SK-N-SH (cell line): ENCODE data around the gene TBC1D10B. TPM values are rescaled to one million over a fixed set of nuclear protein-coding genes. Genes with fewer than 3 reads are reported as not detected.

ENCODE experiments used
- CTCF ChIA-PET: fragments of 300-600, 350-600 bp; formaldehyde crosslinking; extraction: SDS; loops from one replicate; lab custom pipeline; 2021; lab: Yijun Ruan, JAX
- POLR2A ChIA-PET: fragments of 350-600 bp; sonication (Branson Sonifier 250); formaldehyde crosslinking; extraction: SDS; loops from one replicate; lab custom pipeline; 2020; ENCODE audit warnings: antibody characterized with exemption, inconsistent platforms; lab: Yijun Ruan, JAX
- DNase-seq: peaks from one replicate; pipeline ENCODE4 v3.0.0; 2012
- H2AFZ ChIP-seq: fragments of 200-600 bp; sonication (generic); 2 replicates; pipeline ENCODE4 v1.8.1; 2016; ENCODE audit warnings: antibody characterized with exemption, mild to moderate bottlenecking, low read depth
- H3F3A ChIP-seq: fragments of 200-600 bp; sonication (generic); replicated peaks from 2 replicates; pipeline ENCODE3; 2016; ENCODE audit warnings: antibody characterized with exemption, mild to moderate bottlenecking; ENCODE audit not compliant: insufficient read depth
- H3K27ac ChIP-seq, 2 experiments: fragments of 200-500 bp in 1 of 2; fragments of 200-600 bp in 1 of 2; sonication (Bioruptor generic) in 1 of 2; sonication (generic), shearing (Covaris generic) in 1 of 2; 2 replicates each; pipeline versions ENCODE4 v1.5.1 to v1.6.1; 2014 to 2016; ENCODE audit warnings: low read depth in 2 of 2, inconsistent platforms in 1 of 2, low read length in 1 of 2, mild to moderate bottlenecking in 1 of 2, mixed read lengths in 1 of 2
- H3K27me3 ChIP-seq: fragments of 200-600 bp; sonication (generic), shearing (Covaris generic); 2 replicates; pipeline ENCODE4 v1.6.1; 2016; ENCODE audit warnings: mixed run types; ENCODE audit not compliant: insufficient read depth
- H3K36me3 ChIP-seq, 2 experiments: fragments of 200-500 bp in 1 of 2; fragments of 200-600 bp in 1 of 2; sonication (Bioruptor generic) in 1 of 2; sonication (generic) in 1 of 2; replicated peaks in 1 of 2; 2 replicates each; pipeline versions ENCODE3 to v1.5.1; 2014 to 2016; ENCODE audit warnings: low read length in 1 of 2, mild to moderate bottlenecking in 1 of 2; ENCODE audit not compliant: insufficient read depth in 2 of 2, control insufficient read depth in 1 of 2
- H3K4me1 ChIP-seq, 2 experiments: fragments of 200-500 bp in 1 of 2; fragments of 200-600 bp in 1 of 2; sonication (Bioruptor generic) in 1 of 2; sonication (generic), shearing (Covaris generic) in 1 of 2; 2 replicates each; pipeline versions ENCODE4 v1.5.1 to v1.6.1; 2014 to 2016; ENCODE audit warnings: low read depth in 1 of 2, low read length in 1 of 2, mixed run types in 1 of 2; ENCODE audit not compliant: insufficient read depth in 2 of 2, control insufficient read depth in 1 of 2
- H3K4me2 ChIP-seq: fragments of 200-600 bp; sonication (generic), shearing (Covaris generic); 2 replicates; pipeline ENCODE4 v1.6.1; 2017; ENCODE audit warnings: mixed run types
- H3K4me3 ChIP-seq, 2 experiments: fragments of 200-500 bp in 1 of 2; fragments of 200-600 bp in 1 of 2; sonication (Bioruptor generic) in 1 of 2; sonication (generic), shearing (Covaris generic) in 1 of 2; 2 replicates each; pipeline versions ENCODE4 v1.5.1 to v1.8.1; 2014 to 2016; ENCODE audit warnings: low read depth in 2 of 2, inconsistent platforms in 1 of 2, low read length in 1 of 2, mild to moderate bottlenecking in 1 of 2, mixed read lengths in 1 of 2, moderate library complexity in 1 of 2
- H3K79me2 ChIP-seq: fragments of 200-600 bp; sonication (generic); 2 replicates; pipeline ENCODE4 v1.8.1; 2017; ENCODE audit warnings: mild to moderate bottlenecking; ENCODE audit not compliant: insufficient read depth
- H3K9ac ChIP-seq: fragments of 200-600 bp; sonication (generic); 2 replicates; pipeline ENCODE4 v1.6.1; 2017; ENCODE audit warnings: mixed run types
- H3K9me2 ChIP-seq: fragments of 200-600 bp; sonication (generic); 2 replicates; pipeline ENCODE4 v1.6.1; 2017; ENCODE audit warnings: mixed run types
- H3K9me3 ChIP-seq: fragments of 200-600 bp; sonication (generic); 2 replicates; pipeline ENCODE4 v1.6.1; 2017; ENCODE audit warnings: mixed run types, mild to moderate bottlenecking, moderate library complexity
- H4K20me1 ChIP-seq: fragments of 200-600 bp; sonication (generic); 2 replicates; pipeline ENCODE4 v1.6.1; 2017; ENCODE audit warnings: mild to moderate bottlenecking, mixed run types; ENCODE audit not compliant: insufficient read depth
- GABPA ChIP-seq: IDR thresholded peaks from 2 replicates; pipeline ENCODE4 v1.4.0; 2012; ENCODE audit warnings: low read depth, mild to moderate bottlenecking
- GATA2 ChIP-seq: sonication (generic); formaldehyde crosslinking; IDR thresholded peaks from 2 replicates; pipeline ENCODE4 v1.5.0; 2020; ENCODE audit warnings: mild to moderate bottlenecking, missing genetic modification reagents
- JUND ChIP-seq: IDR thresholded peaks from 2 replicates; pipeline ENCODE4 v1.4.0; 2012
- NFIC ChIP-seq: IDR thresholded peaks from 2 replicates; pipeline ENCODE4 v1.4.0; 2012; ENCODE audit warnings: borderline replicate concordance
- NRF1 ChIP-seq: IDR thresholded peaks from 2 replicates; pipeline ENCODE4 v1.6.1; 2012; ENCODE audit warnings: low read depth, mild to moderate bottlenecking, low read length
- POLR2AphosphoS5 ChIP-seq: IDR thresholded peaks from 2 replicates; pipeline ENCODE4 v1.6.1; 2012; ENCODE audit warnings: low read depth, low read length
- RAD21 ChIP-seq: IDR thresholded peaks from 2 replicates; pipeline ENCODE4 v1.6.1; 2012; ENCODE audit warnings: mild to moderate bottlenecking, low read length
- RXRA ChIP-seq: IDR thresholded peaks from 2 replicates; pipeline ENCODE4 v1.4.0; 2012; ENCODE audit warnings: low read depth, mild to moderate bottlenecking, borderline replicate concordance
- SIN3A ChIP-seq: IDR thresholded peaks from 2 replicates; pipeline ENCODE4 v1.6.1; 2012; ENCODE audit warnings: low read depth, mild to moderate bottlenecking, low read length, moderate library complexity, borderline replicate concordance
- SMC3 ChIP-seq: IDR thresholded peaks from 2 replicates; pipeline ENCODE4 v1.6.1; 2012; ENCODE audit warnings: low read depth, low read length, improper control_type of control experiment
- TAF1 ChIP-seq: IDR thresholded peaks from 2 replicates; pipeline ENCODE4 v1.6.1; 2012; ENCODE audit warnings: low read depth, mild to moderate bottlenecking, low read length, moderate library complexity, borderline replicate concordance
- TCF12 ChIP-seq: IDR thresholded peaks from 2 replicates; pipeline ENCODE4 v1.4.0; 2012
- TEAD4 ChIP-seq: IDR thresholded peaks from 2 replicates; pipeline ENCODE4 v1.4.0; 2012; ENCODE audit warnings: mild to moderate bottlenecking, borderline replicate concordance; ENCODE audit not compliant: insufficient read depth
- WGBS: methylation state at CpG from one replicate; pipeline ENCODE4 v1.1.6; 2017; ENCODE audit warnings: low lambda C conversion rate; 5-methylcytosine and 5-hydroxymethylcytosine counted together
- polyA plus RNA-seq, 3 experiments: library from polyadenylated mRNA; depleted of rRNA; stranded (reverse); fragments of >200 nt; gene quantifications; 2 replicates each; pipeline ENCODE4 v1.2.3, GENCODE V29; 2012
- TF ChIP-seq, protein P1 (sequence below): fragments of 150-350 bp; IDR thresholded peaks from 2 replicates; pipeline ENCODE4 v1.6.1; 2017; ENCODE audit warnings: antibody characterized with exemption, low read length, low read depth, borderline replicate concordance
- TF ChIP-seq, protein P2 (sequence below): IDR thresholded peaks from 2 replicates; pipeline ENCODE4 v1.6.1; 2012; ENCODE audit warnings: mild to moderate bottlenecking, low read depth, low read length, moderate library complexity
- TF ChIP-seq, protein P3 (sequence below): fragments of 200-600 bp; sonication (generic); IDR thresholded peaks from 2 replicates; pipeline ENCODE4 v1.6.1; 2017; ENCODE audit warnings: antibody characterized with exemption, mild to moderate bottlenecking, moderate library complexity

The TBC1D10B gene
- polyA plus RNA-seq, 1 of the 3 experiments (the other 2 are of a cell fraction), result 20.5 TPM

DNA sequence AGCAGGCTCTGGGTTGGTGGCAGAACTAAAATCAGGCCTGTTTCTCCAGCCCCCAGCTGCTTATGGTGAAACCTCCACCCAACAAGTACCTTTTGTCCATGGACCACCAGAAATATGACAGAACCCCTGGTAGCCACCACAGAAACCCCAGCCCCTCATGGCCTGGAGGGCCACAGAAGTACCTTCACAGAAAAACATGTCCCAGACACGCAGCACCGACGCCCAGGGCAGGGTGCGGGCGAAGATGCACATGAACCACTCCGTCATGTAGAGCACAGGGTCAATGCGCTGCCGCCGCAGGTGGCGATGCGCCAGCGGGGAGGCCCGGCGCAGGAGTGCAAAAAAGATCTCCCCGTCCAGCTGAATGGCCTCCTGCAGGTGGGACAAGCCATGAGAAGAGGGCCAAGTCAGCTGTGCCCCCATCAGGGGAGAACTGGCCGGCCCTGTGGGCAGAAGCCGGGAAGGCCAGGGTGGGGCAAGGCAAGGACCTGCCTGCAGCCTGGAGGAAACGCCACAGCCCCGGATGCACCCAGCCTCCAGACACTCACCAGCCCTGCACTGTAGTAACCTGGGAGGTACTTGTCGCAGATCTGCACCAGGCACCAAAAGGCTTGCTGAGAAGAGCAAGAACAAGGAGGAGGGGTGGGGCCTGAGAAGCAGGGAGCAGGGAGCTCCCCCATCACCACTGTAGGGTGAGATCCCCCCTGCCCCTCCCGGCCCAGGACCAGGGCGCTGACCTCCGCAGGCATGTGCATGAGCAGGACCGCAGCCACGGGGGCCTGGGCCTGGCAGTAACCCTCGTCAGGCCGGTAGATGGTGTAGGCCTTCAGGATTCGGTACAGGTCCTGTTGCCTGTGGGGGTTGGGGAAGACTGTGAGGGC, 11.1 kb downstream of the TBC1D10B start (continued):
- TF ChIP-seq, protein P1, sequence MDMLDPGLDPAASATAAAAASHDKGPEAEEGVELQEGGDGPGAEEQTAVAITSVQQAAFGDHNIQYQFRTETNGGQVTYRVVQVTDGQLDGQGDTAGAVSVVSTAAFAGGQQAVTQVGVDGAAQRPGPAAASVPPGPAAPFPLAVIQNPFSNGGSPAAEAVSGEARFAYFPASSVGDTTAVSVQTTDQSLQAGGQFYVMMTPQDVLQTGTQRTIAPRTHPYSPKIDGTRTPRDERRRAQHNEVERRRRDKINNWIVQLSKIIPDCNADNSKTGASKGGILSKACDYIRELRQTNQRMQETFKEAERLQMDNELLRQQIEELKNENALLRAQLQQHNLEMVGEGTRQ, result no peak
- TF ChIP-seq POLR2AphosphoS5 (no peak), TEAD4 (no peak)

DNA sequence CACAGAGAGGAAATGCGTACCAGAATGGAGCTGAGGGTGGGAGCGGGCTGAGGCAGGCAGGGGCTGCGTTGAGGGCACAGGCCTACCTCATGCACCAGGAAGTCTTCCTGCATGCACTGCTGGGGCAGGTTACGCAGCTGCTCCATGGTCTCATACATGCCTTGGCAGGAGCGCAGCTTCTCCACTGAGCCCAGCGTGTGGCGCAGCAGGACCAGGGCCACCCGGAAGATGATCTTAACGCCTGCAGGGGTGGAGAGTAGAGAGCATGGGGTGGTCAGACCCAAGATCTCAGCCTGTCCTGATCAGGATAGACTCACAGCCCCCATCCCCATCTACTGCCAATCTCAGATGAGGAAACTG, 11.7 kb downstream of the TBC1D10B start:
- H3F3A ChIP-seq, result peaks cover 8% of the 10 kb centered on the region
- H3K9me2 ChIP-seq, result no peaks in the 10 kb centered on the region
- CTCF ChIA-PET, result interaction anchor here (0.7 to 1.8 kb wide), 3 partner anchors 49 to 290 kb away, joined by 3 to 5 read pairs (median 5); partner anchors contain the start of gene ZNF771
- 98% methylated on average over 8 of the region's 9 CpGs for WGBS
- no peak overlapping the region for H3K9ac ChIP-seq
- H3K9me3 ChIP-seq, result no peaks in the 10 kb centered on the region
- no peak overlapping the region for H3K27ac ChIP-seq
- no peak overlapping the region for H2AFZ ChIP-seq
- peaks cover 6% of the 10 kb centered on the region for H4K20me1 ChIP-seq
- peaks cover 57% of the 10 kb centered on the region for H3K79me2 ChIP-seq
- H3K36me3 ChIP-seq, result peaks cover 10 to 33% of the 10 kb centered on the region in 2 experiments
- DNase-seq, result no peak
- no peaks in the 10 kb centered on the region for H3K27me3 ChIP-seq
- H3K4me2 ChIP-seq, result no peak overlapping the region
- POLR2A ChIA-PET, result no interaction called here
- no peak for TF ChIP-seq JUND
- TF ChIP-seq, protein P1, result no peak
- no peak for TF ChIP-seq NRF1
- TF ChIP-seq POLR2AphosphoS5, result no peak
- no peak for TF ChIP-seq NFIC
- no peak for TF ChIP-seq TCF12
- TF ChIP-seq, protein P2, sequence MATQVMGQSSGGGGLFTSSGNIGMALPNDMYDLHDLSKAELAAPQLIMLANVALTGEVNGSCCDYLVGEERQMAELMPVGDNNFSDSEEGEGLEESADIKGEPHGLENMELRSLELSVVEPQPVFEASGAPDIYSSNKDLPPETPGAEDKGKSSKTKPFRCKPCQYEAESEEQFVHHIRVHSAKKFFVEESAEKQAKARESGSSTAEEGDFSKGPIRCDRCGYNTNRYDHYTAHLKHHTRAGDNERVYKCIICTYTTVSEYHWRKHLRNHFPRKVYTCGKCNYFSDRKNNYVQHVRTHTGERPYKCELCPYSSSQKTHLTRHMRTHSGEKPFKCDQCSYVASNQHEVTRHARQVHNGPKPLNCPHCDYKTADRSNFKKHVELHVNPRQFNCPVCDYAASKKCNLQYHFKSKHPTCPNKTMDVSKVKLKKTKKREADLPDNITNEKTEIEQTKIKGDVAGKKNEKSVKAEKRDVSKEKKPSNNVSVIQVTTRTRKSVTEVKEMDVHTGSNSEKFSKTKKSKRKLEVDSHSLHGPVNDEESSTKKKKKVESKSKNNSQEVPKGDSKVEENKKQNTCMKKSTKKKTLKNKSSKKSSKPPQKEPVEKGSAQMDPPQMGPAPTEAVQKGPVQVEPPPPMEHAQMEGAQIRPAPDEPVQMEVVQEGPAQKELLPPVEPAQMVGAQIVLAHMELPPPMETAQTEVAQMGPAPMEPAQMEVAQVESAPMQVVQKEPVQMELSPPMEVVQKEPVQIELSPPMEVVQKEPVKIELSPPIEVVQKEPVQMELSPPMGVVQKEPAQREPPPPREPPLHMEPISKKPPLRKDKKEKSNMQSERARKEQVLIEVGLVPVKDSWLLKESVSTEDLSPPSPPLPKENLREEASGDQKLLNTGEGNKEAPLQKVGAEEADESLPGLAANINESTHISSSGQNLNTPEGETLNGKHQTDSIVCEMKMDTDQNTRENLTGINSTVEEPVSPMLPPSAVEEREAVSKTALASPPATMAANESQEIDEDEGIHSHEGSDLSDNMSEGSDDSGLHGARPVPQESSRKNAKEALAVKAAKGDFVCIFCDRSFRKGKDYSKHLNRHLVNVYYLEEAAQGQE, result no peak
- no peak for TF ChIP-seq TAF1
- TF ChIP-seq RAD21, result no peak
- no peak for TF ChIP-seq SIN3A
- TF ChIP-seq GATA2, result no peak
- TF ChIP-seq GABPA, result no peak
- TF ChIP-seq RXRA, result no peak
- TF ChIP-seq, protein P3, sequence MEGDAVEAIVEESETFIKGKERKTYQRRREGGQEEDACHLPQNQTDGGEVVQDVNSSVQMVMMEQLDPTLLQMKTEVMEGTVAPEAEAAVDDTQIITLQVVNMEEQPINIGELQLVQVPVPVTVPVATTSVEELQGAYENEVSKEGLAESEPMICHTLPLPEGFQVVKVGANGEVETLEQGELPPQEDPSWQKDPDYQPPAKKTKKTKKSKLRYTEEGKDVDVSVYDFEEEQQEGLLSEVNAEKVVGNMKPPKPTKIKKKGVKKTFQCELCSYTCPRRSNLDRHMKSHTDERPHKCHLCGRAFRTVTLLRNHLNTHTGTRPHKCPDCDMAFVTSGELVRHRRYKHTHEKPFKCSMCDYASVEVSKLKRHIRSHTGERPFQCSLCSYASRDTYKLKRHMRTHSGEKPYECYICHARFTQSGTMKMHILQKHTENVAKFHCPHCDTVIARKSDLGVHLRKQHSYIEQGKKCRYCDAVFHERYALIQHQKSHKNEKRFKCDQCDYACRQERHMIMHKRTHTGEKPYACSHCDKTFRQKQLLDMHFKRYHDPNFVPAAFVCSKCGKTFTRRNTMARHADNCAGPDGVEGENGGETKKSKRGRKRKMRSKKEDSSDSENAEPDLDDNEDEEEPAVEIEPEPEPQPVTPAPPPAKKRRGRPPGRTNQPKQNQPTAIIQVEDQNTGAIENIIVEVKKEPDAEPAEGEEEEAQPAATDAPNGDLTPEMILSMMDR, result no peak
- TF ChIP-seq SMC3, result no peak
- no peak for TF ChIP-seq TEAD4
- no peak overlapping the region for H3K4me3 ChIP-seq
- peaks cover 16 to 29% of the 10 kb centered on the region in 2 experiments for H3K4me1 ChIP-seq
